HEK293 (cell line): ENCODE measurements around the gene STK11.

Experiments used
- CTCF ChIA-PET: fragments of 350-600 bp; formaldehyde crosslinking; extraction: SDS; loops from one replicate; lab custom pipeline; 2021; ENCODE audit warnings: antibody characterized with exemption; lab: Yijun Ruan, JAX
- POLR2A ChIA-PET: fragments of 300-600 bp; formaldehyde crosslinking; extraction: SDS; loops from one replicate; lab custom pipeline; 2020; ENCODE audit warnings: antibody characterized with exemption, inconsistent platforms; lab: Yijun Ruan, JAX
- H3K27ac ChIP-seq: fragments of 200-500 bp; sonication (Bioruptor generic); 2 replicates; pipeline ENCODE4 v1.5.1; 2014; ENCODE audit warnings: low read depth, low read length, control low read depth, inconsistent platforms; ENCODE audit errors: extremely low read depth
- H3K36me3 ChIP-seq, 2 experiments: fragments of 200-500 bp in 1 of 2; sonication (Bioruptor generic) in 1 of 2; 1 replicate in 1 of 2; 2 replicates in 1 of 2; pipeline ENCODE4 v1.5.1; 2014 to 2017; ENCODE audit warnings: inconsistent platforms in 2 of 2, low read length in 2 of 2; ENCODE audit not compliant: control insufficient read depth in 2 of 2, insufficient read depth in 1 of 2
- H3K4me1 ChIP-seq: fragments of 200-500 bp; sonication (Bioruptor generic); 2 replicates; pipeline ENCODE4 v1.5.1; 2014; ENCODE audit warnings: mild to moderate bottlenecking, low read length, inconsistent platforms; ENCODE audit not compliant: control insufficient read depth, insufficient read depth
- H3K4me3 ChIP-seq: 2 replicates; pipeline ENCODE4 v1.5.1; 2011; ENCODE audit warnings: low read depth, mild to moderate bottlenecking, control low read depth, low read length, moderate library complexity
- H3K9me3 ChIP-seq: fragments of 200-500 bp; sonication (Bioruptor generic); 2 replicates; pipeline ENCODE4 v1.5.1; 2014; ENCODE audit warnings: low read depth, low read length, inconsistent platforms; ENCODE audit not compliant: control insufficient read depth, insufficient read depth
- EGR2 ChIP-seq: fragments of 450-650 bp; formaldehyde crosslinking; IDR thresholded peaks from 2 replicates; pipeline ENCODE4 v1.5.1; 2016; ENCODE audit warnings: low read depth, missing biosample characterization, missing genetic modification characterization
- KLF1 ChIP-seq: fragments of 450-650 bp; formaldehyde crosslinking; IDR thresholded peaks from 2 replicates; pipeline ENCODE4 v1.5.1; 2016; ENCODE audit warnings: missing biosample characterization, missing genetic modification characterization
- SP2 ChIP-seq: fragments of 450-650 bp; formaldehyde crosslinking; IDR thresholded peaks from 2 replicates; pipeline ENCODE4 v1.5.1; 2016; ENCODE audit warnings: missing biosample characterization, missing genetic modification characterization
- ZFHX2 ChIP-seq: fragments of 450-650 bp; formaldehyde crosslinking; conservative IDR thresholded peaks from 2 replicates; pipeline ENCODE4 v1.5.1; 2016; ENCODE audit warnings: missing biosample characterization, missing genetic modification characterization
- ZNF146 ChIP-seq: fragments of 450-650 bp; formaldehyde crosslinking; IDR thresholded peaks from 2 replicates; pipeline ENCODE4 v1.5.1; 2016; ENCODE audit warnings: missing biosample characterization, missing genetic modification characterization
- ZNF157 ChIP-seq: fragments of 450-650 bp; formaldehyde crosslinking; IDR thresholded peaks from 2 replicates; pipeline ENCODE4 v1.5.1; 2016; ENCODE audit warnings: missing biosample characterization, missing genetic modification characterization
- ZNF184 ChIP-seq: fragments of 450-650 bp; IDR thresholded peaks from 2 replicates; pipeline ENCODE4 v1.5.1; 2018; ENCODE audit warnings: missing biosample characterization, mild to moderate bottlenecking, missing genetic modification characterization
- ZNF292 ChIP-seq: fragments of 450-650 bp; formaldehyde crosslinking; IDR thresholded peaks from 2 replicates; pipeline ENCODE4 v1.5.1; 2016; ENCODE audit warnings: low read depth, missing biosample characterization, missing genetic modification characterization, borderline replicate concordance
- ZNF324 ChIP-seq: fragments of 450-650 bp; formaldehyde crosslinking; IDR thresholded peaks from 2 replicates; pipeline ENCODE4 v1.5.1; 2016; ENCODE audit warnings: missing biosample characterization, missing genetic modification characterization
- ZNF335 ChIP-seq: fragments of 450-650 bp; formaldehyde crosslinking; conservative IDR thresholded peaks from 2 replicates; pipeline ENCODE4 v1.5.1; 2016; ENCODE audit warnings: missing biosample characterization, missing genetic modification characterization
- ZNF391 ChIP-seq: fragments of 450-650 bp; formaldehyde crosslinking; IDR thresholded peaks from 2 replicates; pipeline ENCODE4 v1.5.1; 2016; ENCODE audit warnings: low read depth, missing biosample characterization, missing genetic modification characterization, borderline replicate concordance
- ZNF426 ChIP-seq: fragments of 450-650 bp; formaldehyde crosslinking; IDR thresholded peaks from 2 replicates; pipeline ENCODE4 v1.5.1; 2017; ENCODE audit warnings: missing biosample characterization, missing genetic modification characterization, mild to moderate bottlenecking, inconsistent platforms, moderate library complexity
- ZNF600 ChIP-seq: fragments of 450-650 bp; formaldehyde crosslinking; IDR thresholded peaks from 2 replicates; pipeline ENCODE4 v1.5.1; 2016; ENCODE audit warnings: missing biosample characterization, missing genetic modification characterization
- ZNF670 ChIP-seq: fragments of 450-650 bp; formaldehyde crosslinking; IDR thresholded peaks from 2 replicates; pipeline ENCODE4 v1.5.1; 2016; ENCODE audit warnings: missing biosample characterization, missing genetic modification characterization, low read depth
- TF ChIP-seq, protein P1 (sequence below): fragments of 450-650 bp; formaldehyde crosslinking; IDR thresholded peaks from 2 replicates; pipeline ENCODE4 v1.5.1; 2016; ENCODE audit warnings: missing biosample characterization, missing genetic modification characterization
- TF ChIP-seq, protein P2 (sequence below): fragments of 450-650 bp; formaldehyde crosslinking; IDR thresholded peaks from 2 replicates; pipeline ENCODE4 v1.5.1; 2016; ENCODE audit warnings: missing biosample characterization, missing genetic modification characterization

The STK11 gene

GRCh38 chr19:1205114-1206099 is at the start of gene STK11 (continued):
- TF ChIP-seq, protein P1, sequence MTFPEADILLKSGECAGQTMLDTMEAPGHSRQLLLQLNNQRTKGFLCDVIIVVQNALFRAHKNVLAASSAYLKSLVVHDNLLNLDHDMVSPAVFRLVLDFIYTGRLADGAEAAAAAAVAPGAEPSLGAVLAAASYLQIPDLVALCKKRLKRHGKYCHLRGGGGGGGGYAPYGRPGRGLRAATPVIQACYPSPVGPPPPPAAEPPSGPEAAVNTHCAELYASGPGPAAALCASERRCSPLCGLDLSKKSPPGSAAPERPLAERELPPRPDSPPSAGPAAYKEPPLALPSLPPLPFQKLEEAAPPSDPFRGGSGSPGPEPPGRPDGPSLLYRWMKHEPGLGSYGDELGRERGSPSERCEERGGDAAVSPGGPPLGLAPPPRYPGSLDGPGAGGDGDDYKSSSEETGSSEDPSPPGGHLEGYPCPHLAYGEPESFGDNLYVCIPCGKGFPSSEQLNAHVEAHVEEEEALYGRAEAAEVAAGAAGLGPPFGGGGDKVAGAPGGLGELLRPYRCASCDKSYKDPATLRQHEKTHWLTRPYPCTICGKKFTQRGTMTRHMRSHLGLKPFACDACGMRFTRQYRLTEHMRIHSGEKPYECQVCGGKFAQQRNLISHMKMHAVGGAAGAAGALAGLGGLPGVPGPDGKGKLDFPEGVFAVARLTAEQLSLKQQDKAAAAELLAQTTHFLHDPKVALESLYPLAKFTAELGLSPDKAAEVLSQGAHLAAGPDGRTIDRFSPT (tag by site-specific recombination): peak; percentile 99
- TF ChIP-seq ZNF391 (tag by site-specific recombination) (peak; percentile 51; the same call in 1 of the 2 replicates), ZNF335 (tag by site-specific recombination) (peak; percentile 78), ZNF426 (no peak), ZNF324 (tag by site-specific recombination) (no peak), KLF1 (peak; percentile 43)
- TF ChIP-seq, all 188 proteins: peak for 42

DNA sequence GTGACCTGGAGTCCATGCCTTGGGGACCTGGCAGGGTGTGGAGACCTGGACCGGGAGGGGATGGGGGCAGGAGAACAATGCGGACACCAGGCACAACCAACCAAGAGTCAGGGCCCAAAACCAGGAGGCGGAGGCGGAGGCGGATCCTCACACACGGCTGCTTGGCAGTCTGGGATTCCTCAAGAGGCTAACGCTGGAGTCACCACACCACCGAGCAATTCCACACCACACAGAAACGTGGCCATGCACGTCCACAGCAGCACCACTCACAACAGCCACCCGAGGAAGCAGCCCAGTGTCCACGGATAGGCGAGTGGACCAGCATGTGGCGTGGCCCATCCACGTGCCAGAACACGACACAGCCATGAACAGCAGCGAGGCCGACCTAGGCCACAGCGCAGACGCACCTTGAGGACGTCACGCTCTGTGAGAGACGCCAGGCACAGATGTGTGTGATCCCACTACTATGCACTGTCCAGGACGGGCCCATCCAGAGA is 49.2 kb upstream of the STK11 start:
- ChIA-PET CTCF (interaction anchor here (0.7 kb wide), 1 partner anchor 572 kb away, joined by 3 read pairs; no protein-coding TSS in a partner anchor), POLR2A (no interaction called here)
- Histone ChIP-seq H3K4me1 (no peaks in the 10 kb centered on the region), H3K9me3 (no peaks in the 10 kb centered on the region), H3K4me3 (no peak overlapping the region), H3K36me3 (peaks cover 0 to 14% of the 10 kb centered on the region in 2 experiments; a peak in 2 of 3 replicates), H3K27ac (no peak overlapping the region)
- TF ChIP-seq ZNF600: peak; percentile 98
- no peak for TF ChIP-seq ZNF670 (tag by site-specific recombination)
- TF ChIP-seq, protein P2, sequence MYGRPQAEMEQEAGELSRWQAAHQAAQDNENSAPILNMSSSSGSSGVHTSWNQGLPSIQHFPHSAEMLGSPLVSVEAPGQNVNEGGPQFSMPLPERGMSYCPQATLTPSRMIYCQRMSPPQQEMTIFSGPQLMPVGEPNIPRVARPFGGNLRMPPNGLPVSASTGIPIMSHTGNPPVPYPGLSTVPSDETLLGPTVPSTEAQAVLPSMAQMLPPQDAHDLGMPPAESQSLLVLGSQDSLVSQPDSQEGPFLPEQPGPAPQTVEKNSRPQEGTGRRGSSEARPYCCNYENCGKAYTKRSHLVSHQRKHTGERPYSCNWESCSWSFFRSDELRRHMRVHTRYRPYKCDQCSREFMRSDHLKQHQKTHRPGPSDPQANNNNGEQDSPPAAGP (tag by site-specific recombination): 0 out of 2 replicates have a peak, but pooled peaks have one; percentile 19
- TF ChIP-seq SP2 (tag by site-specific recombination): peak; percentile 29
- peak; percentile 46; the same call in 1 of the 2 replicates for TF ChIP-seq ZNF146 (tag by site-specific recombination)
- no peak for TF ChIP-seq ZNF292 (tag by site-specific recombination)
- no peak for TF ChIP-seq ZNF157 (tag by site-specific recombination)

DNA sequence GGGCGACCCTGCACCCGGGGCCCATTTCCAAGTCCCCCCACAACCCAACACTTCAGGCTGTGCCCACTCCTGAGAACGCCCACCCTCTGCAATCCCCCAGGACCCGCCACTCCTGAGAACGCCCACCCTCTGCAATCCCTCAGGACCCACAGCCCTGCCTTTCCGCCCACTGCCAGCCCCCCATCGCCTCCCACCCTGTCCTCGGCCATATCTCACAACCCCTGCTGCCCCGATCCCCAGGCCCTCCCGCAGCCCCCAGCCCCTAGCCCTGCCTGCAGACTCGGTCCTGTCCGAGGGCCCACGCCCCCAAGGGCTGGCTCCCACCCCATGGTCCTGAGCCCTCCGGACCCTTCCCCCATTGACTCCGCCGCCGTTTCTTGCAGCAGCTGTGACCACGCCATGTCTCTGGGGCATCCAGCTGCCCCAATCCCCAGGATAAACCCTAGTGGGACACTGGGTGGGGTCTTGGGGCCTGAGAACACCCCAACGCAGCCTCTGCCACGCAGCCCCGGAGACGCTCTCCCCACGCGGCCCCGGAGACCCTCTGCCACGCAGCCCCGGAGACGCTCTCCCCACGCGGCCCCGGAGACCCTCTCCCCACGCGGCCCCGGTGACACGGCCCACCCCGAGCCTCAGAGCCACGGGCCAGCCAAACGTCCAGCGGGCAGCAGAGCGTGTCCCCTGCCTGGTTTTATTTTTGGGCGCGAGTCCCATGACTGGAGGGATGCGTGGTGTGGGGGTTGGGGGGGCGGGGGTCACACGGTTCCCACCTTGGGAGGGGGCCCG is 48.6 kb upstream of the STK11 start:
- H3K36me3 ChIP-seq: peaks cover 0 to 9% of the 10 kb centered on the region in 2 experiments; a peak in 2 of 3 replicates
- no peak overlapping the region for H3K27ac ChIP-seq
- H3K4me3 ChIP-seq: no peak overlapping the region
- H3K4me1 ChIP-seq: 0 out of 2 replicates have a peak, but pooled peaks cover 2% of the 10 kb centered on the region
- TF ChIP-seq ZNF184 (tag by site-specific recombination) (no peak), ZNF324 (tag by site-specific recombination) (no peak), EGR2 (tag by site-specific recombination) (peak; percentile 64), ZFHX2 (tag by site-specific recombination) (peak; percentile 71)
- POLR2A ChIA-PET: no interaction called here
- CTCF ChIA-PET: interaction anchor here (0.6 kb wide), 1 partner anchor 360 kb away, joined by 3 read pairs; the partner anchor contains the start of gene PTBP1
- no peaks in the 10 kb centered on the region for H3K9me3 ChIP-seq
